Ramos (cell line): ENCODE measurements around the gene SEPTIN8.
"Not testable (repeated sequence)": the region's sequence is repeated elsewhere in the genome, so short reads cannot be mapped to it uniquely, and the experiment has no call there.

Source experiments
- in situ Hi-C: fragments of 300-500 bp; cut with MboI; formaldehyde crosslinking; loops from one replicate; pipeline ENCODE4 v1.14.3; 2022; ENCODE audit warnings: low sequenced_read_pairs; ENCODE audit not compliant: unreplicated experiment

SEPTIN8 gene

DNA sequence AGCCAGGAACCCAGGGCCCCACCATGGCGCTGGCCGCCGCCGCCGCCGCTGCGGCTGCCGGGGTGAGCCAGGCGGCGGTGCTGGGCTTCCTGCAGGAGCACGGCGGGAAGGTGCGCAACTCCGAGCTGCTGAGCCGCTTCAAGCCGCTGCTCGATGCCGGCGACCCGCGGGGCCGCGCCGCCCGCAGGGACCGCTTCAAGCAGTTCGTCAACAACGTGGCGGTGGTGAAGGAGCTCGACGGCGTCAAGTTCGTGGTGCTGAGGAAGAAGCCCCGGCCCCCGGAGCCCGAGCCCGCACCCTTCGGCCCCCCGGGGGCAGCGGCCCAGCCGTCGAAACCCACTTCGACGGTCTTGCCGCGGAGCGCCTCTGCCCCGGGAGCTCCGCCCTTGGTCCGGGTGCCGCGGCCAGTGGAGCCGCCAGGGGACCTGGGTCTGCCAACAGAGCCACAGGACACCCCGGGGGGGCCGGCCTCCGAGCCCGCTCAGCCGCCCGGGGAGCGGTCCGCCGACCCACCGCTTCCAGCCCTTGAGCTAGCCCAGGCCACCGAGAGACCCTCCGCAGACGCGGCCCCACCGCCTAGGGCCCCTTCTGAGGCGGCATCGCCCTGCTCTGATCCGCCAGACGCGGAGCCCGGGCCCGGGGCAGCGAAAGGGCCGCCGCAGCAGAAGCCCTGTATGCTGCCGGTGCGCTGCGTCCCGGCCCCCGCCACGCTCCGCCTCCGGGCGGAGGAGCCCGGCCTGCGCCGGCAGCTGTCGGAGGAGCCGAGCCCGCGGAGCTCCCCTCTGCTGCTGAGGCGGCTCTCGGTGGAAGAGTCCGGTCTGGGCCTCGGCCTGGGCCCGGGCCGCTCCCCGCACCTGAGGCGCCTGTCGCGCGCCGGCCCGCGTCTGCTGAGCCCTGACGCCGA is 36.8 kb upstream of the SEPTIN8 start:
- in situ Hi-C loops: no loop called here

DNA sequence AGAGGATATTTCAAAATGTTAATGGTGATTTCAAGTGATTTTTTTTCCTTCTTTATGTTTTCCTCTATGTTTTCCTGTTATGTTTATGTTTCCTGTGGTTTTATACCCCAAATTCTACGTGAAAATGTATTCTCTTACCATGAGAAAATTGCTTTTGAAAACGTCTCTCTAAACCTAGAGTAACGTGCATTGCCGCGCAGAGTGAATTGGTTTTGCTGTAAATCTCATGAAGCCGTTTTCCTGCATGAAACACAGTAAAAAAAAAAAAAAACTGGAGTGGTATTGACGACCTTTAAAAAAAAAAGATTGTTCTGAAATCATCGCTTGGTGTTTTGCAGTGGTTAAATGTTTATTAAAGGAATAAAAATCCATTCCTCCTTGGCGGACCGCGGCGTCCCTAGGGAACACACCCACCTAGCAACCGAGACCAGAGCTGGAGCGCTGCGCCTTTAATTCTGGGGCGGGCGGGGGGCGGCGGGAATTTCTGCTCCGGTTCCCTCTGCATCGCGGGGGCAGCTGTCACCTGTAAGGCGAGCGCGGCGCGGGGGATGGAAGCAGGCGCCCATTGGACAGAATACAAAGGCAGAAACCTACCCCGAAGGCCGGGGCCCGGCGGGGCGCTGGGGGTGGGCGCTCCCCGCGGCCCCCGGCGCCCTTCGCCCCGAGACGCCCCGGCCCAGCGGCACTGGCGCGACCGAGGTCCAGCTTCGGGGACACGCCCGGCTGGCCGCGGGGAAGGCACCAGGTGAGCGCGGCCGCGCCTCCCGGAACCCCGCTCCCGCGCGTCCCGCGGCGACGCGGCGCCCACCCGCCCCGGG is 36.0 kb upstream of the SEPTIN8 start, which contains the start of gene SOWAHA:
Gene SOWAHA, plus strand, starts transcription at position 522 of the 818 bp plus-strand sequence. CDS start 320 bp downstream, outside the sequence.
- in situ Hi-C loops: no loop called here

DNA sequence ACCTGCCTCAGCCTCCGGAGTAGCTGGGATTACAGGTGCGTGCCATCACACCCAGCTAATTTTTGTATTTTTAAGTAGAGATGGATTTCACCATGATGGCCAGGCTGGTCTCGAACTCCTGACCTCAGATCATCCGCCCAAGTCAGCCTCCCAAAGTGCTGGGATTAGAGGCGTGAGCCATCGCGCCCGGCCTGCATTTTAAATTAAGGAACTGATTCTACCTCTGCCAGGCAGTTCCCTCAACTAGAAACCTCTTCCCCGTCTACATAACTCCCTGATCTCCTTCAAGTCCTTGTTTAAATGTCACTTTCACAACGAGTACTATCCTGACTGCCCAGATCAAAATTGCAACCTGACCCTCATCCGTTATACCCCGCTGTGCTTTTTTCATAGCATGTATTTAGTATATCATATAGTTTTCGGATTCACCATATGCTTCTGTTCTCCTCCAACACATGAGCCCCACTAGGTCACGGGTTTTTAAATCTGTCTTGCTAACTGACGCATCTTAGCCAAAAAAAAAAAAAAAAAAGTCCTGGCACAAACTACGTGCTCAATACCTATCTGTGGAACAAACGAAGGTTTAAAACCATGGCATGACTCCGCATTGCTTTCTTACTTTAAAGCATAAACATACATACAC is 35.2 kb upstream of the SEPTIN8 start:
- in situ Hi-C loops: no loop called here

DNA sequence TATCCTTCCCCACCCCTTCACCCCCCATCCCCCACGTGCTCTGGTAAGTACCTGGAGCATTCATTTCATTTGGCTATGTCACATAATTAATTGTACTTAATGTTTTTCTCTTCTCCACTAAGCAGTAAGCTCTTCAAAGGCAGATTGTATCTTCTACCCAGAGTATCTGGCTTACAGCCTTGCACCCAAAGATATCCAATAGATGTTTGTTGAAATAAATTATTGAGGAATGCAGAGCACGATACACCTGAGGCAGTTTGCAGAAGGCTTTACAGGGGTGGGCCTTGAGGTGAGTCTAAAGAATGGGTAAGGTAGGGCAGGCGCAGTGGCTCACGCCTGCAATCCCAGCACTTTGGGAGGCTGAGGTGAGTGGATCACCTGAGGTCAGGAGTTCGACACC is 33.6 kb upstream of the SEPTIN8 start:
- in situ Hi-C loops: no loop called here

DNA sequence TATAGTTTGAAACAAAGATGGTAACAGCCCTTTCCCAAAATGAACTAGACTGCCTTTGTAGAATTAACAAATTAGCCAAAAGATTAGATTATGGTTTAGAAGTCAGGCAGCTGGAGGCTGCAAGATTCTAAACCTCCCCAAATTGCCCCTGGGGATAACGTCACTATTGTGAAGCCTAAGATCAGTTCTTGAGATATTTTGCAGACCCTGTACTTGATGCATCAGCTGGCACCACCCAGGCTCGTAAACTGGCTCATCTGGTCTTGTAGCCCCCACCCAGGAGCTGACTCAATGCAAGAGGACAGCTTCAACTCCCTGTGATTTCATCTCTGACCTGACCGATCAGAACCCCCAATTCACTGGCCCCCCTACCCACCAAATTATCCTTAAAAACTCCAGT is 31.8 kb upstream of the SEPTIN8 start:
- in situ Hi-C loops: no loop called here

DNA sequence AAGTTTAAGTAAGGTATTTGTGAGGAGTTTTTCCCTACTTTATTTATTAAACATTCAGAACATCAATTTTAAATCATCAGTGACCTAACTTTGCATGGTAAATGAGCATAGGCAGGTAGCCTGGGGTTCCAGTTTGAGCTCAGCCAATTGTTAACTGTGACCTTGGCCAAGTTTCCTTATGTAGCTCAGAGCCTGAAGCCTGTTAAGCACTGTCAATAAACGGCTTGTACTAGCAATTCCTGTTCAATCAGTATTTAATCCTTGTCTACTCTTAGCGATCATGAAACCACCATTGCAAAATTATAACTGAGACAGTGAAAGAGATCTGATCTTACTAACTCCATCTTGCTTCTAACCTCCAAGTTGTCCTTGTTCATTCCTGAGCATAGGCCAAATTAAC is 31.4 kb upstream of the SEPTIN8 start:
- in situ Hi-C loops: no loop called here

DNA sequence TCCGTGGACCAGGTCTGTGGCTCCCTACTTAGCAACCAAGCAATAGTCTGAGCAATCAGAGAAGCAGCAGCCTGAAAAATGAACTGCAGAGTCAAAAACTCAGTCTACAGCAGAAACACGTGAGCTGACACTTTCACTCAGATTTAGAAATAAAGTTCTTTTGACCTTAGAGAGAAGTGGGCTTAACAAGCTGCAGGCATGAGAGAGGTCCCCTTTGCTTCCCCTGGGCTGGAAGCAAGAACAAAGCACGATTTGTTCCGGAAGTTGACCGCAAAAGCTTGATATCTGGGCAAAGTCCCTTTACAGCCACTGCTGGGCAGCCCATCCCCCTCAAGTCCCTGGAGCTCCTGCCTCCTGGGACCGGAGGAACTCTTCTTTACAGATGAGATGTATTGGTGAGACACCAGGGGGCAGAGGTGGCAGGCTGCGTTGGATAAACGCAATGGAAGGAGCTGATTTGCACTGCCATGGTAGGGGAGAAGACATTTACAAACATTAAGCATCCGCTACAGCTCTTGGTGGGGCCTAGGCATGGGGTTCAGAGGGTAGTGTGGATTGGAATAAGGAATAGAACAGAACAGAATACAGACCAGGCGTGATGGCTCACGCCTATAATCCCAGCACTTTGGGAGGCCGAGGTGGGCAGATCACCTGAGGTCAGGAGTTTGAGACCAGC is 30.3 kb upstream of the SEPTIN8 start:
- in situ Hi-C loops: no loop called here

DNA sequence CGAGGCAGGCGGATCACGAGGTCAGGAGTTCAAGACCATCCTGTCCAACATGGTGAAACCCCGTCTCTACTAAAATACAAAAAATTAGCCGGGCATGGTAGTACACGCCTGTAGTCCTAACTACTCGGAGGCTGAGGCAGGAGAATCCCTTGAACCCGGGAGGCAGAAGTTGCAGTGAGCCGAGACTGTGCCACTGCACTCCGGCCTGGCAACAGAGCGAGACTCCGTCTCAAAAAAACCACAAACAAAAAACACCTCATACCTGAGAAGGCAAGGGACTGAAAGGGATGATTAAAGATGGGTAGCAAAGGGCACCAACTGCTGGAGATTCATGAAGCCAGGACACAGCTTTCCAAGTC is 29.7 kb upstream of the SEPTIN8 start:
- in situ Hi-C loops: not testable (repeated sequence)

DNA sequence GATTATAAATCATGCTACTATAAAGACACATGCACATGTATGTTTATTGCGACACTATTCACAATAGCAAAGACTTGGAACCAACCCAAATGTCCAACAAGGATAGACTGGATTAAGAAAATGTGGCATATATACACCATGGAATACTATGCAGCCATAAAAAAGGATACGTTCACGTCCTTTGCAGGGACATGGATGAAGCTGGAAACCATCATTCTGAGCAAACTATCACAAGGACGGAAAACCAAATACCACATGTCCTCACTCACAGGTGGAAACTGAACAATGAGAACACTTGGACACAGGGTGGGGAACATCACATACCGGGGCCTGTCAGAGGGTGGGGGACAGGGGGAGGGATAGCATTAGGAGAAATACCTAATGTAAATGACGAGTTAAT is 28.8 kb upstream of the SEPTIN8 start:
- in situ Hi-C loops: not testable (repeated sequence)

DNA sequence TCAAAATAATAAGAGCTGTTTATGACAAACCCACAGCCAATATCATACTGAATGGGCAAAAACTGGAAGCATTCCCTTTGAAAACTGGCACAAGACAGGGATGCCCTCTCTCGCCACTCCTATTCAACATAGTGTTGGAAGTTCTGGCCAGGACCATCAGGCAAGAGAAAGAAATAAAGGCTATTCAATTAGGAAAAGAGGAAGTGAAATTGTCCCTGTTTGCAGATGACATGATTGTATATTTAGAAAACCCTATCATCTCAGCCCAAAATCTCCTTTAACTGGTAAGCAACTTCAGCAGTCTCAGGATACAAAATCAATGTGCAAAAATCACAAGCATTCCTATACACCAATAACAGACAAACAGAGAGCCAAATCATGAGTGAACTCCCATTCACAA is 27.2 kb upstream of the SEPTIN8 start:
- in situ Hi-C loops: not testable (repeated sequence)

DNA sequence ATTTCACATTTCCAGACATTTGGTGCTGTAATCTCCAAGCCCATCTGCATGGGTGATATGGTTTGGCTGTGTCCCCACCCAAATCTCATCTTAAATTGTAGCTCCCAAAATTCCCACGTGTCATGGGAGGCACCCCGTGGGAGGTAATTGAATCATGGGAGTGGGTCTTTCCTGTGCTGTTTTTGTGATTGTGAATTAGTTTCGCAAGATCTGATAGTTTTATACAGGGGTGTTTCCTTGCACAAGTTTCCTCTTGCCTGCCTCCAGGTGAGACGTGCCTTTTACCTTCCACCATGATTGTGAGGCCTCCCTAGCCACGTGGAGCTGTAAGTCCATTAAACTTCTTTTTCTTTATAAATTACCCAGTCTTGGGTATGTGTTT is 25.6 kb upstream of the SEPTIN8 start:
- in situ Hi-C loops: not testable (repeated sequence)

DNA sequence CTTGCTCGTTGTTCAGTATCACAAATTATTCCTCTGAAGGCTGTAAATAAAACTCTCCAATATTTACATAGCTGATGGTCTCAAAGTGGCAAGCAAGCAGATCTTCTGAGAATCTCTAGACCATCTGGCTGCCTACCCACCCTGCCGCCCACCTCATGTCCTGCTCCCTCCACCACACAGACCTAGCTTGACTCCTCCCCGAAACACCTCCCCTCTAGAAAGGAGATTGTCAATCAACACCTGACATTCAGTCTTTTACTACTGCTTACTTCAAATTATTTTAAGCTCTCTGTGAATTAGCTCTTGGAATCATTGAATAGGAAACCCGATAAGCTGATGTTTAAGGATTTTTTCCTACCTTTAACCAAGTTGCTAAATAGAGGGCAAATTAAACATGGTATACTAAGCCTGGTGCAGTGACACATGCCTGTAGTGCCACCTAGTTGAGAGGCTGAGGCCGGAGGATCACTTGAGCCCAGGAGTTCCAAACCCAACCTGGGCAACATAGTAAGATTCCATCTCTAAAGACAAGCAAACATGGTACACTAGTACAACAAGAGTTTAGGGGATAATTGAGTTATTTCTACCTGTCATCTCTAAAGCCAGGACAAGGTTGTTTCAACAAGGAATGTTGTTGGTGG is 25.1 kb upstream of the SEPTIN8 start:
- in situ Hi-C loops: no loop called here

DNA sequence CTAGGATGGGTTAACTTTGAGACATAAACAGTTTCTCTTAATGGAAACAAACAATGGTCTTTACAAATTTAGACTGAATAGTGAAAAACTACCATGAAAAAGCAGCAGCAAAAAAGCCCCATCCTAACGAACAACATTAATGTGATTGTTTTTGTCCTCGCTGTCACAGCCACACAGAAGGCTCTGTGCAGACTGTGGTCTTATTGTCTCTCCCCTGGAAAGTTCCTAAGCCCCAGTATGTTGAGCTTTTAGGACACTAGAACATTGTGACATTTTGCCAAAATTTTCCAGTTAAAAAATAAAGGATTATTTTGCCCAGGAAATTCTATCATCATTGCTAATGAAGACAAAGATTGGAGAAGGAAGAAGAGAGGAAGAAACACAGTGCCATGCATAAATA is 23.5 kb upstream of the SEPTIN8 start:
- in situ Hi-C loops: no loop called here

DNA sequence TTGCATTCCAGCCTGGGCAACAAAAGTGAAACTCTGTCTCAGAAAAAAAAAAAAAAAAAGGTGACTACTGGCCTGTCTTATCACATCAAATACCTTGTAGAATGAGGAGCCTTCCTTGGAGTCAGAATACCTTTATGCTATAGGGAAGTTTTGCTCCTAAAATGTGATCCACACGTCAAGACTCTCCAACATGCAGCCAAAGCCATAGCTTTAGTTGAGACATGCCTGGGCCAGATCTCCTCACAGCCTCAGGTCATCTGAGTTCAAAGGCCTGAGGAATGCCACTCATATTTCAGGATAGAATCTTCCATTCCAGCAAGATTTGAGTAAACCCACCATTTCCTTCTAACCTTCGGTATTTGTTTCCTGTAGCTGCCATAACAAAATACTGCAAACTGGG is 22.4 kb upstream of the SEPTIN8 start:
- in situ Hi-C loops: no loop called here

DNA sequence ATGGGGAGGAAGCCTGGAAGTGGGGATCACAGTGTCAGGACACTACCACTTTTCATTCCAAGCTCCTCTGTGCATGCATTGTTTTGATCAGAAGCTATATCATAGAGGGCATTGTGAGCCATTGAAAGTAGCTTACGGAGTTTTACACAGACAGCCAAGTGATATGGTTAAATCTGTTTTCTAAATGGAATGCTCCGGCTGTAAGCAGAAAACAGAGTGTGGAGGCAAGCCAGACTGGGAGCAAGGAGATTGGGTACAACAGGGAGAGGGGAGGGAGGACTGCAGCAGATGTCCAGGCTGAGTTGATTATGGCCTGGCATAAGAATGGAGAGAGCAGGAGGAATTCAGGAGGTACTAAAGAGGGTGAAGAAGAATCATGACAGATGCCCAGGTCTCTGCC is 20.6 kb upstream of the SEPTIN8 start:
- in situ Hi-C loops: no loop called here

DNA sequence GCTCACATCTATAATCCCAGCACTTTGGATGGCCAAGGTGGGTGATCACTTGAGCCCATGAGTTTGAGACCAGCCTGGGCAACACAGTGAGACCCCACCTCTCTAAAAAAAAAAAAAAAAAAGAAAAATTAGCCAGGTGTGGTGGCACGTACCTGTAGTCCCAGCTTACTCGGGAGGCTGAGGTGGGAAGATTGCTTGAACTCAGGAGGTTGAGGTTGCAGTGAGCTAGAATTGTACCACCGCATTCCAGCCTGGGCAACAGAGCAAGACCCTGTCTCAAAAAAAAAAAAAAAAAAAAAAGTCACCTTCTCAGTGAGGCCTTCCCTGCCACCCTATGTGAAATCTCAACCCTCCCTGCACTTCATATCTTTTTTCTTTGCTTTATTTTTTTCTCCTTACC is 14.0 kb upstream of the SEPTIN8 start:
- in situ Hi-C loops: no loop called here

DNA sequence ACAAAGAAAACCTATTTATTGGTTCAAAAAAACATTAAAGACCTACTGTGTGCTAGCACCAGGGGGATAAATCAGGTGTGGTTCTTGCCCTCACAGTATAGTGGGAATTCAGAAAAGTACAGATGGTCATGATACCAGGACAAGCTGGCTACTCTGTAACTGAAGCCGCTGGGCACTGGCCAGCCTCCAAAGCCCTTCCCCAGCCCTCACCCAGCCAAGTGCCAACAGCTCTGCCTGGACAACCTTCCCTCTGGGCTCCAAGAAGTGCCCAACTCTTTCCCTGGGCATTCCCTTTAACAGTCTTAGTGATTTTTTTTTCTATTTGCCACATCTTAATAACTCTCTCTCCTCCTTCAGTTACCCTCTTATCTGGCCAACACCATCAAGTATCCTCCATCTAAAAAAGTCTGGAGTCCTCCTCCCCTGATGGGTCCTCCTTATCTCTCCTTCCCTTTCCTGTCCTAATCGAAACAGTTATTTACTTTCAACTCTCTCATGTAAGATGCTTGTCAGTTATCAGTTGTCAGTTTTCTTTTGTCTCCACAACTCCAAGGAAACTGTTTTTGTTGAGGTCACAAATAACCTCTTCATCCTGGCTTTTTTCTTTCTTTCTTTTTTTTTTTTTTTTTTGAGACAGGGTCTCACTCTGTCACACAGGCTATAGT is 13.3 kb upstream of the SEPTIN8 start:
- in situ Hi-C loops: no loop called here

DNA sequence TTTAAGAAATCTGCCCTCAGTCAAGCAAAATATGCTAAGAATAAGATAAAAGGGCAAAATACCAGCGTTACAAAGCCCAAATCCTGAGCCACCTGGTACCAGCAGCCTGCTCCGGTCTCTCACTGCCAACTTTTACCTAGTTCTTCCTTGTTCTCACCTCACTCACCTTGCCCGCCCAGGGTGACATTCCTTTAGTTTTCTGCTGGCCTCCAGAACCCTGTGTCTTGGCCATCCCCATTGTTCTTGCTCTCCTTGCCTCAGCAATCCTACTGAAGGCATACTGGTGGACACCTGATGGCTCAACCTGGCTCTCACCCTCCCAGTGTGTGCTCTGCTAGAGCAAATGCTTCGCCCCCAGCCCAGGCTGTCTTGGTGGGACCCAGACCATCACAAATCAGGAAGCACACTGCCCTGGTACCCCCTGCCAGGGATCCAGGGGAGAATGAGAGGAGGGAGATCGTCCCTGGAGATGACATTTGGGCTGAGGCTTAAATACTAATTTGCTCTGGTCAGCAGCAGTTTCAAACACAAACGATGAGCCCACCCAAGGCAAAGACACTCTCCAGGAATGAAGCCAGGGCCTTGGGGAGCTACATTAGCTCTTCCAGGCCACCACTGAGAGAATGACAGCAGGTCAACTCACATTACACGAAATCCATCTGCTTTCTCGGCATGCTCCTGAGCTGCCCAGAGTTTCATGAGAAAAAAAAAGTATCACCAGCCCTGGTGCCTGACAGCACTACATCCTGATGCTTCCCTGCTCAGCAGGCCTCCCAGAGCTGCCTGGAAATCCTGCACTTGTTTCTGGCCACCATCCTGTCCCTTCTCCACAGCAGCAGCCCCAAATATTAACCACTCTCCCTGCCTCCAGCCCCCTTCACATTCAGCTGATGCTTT is 12.2 kb upstream of the SEPTIN8 start:
- in situ Hi-C loops: no loop called here
